ENCODE data around the gene SLC35A4. TPM values are rescaled to one million over a fixed set of nuclear protein-coding genes. Genes with fewer than 3 reads are reported as not detected.

Gene SLC35A4
- total RNA-seq, 2 donors from 2014 or later = 61.6 to 68.9 TPM

GRCh38 chr5:140603734-140604133 lies 39.1 kb downstream of the SLC35A4 start:
- WGBS, 2 experiments (ENCODE audit: insufficient coverage in 1 of 2, insufficient read length in 1 of 2) = 96 to 100% methylated on average over 1 to 2 of the region's 2 CpGs
- Histone ChIP-seq H3K4me1 (ENCODE audit: control insufficient read depth, insufficient read depth, low read length) (no peaks in the 10 kb centered on the region), H3K36me3 (ENCODE audit: control insufficient read depth, insufficient read depth, low read length) (no peaks in the 10 kb centered on the region), H3K27ac (ENCODE audit: low read depth, low read length) (no peak overlapping the region), H3K4me3 (ENCODE audit: low read length) (no peak overlapping the region), H3K9me3 (ENCODE audit: control insufficient read depth, low read length) (peaks cover 13% of the 10 kb centered on the region), H3K9ac (ENCODE audit: extremely low read depth, low read length, poor library complexity, severe bottlenecking) (no peak overlapping the region), H3K27me3 (ENCODE audit: control insufficient read depth, insufficient read depth, low read length, poor library complexity, severe bottlenecking) (no peaks in the 10 kb centered on the region)
- Mint-ChIP-seq H3K36me3 (ENCODE audit: low read depth) (no peaks in the 10 kb centered on the region), H3K27ac (no peak overlapping the region), H3K4me3 (no peak overlapping the region), H3K4me1 (no peaks in the 10 kb centered on the region), H3K9me3 (peaks cover 8% of the 10 kb centered on the region), H3K27me3 (ENCODE audit: insufficient read depth) (peaks cover 7% of the 10 kb centered on the region)
- DNase-seq = no peak
- TF ChIP-seq CTCF (conservative IDR thresholded peaks at IDR 0.05) = no peak

- Mint-ChIP-seq H3K27me3 (ENCODE audit: insufficient read depth) (peaks cover 3% of the 10 kb centered on the region), H3K9me3 (peaks cover 23% of the 10 kb centered on the region), H3K36me3 (ENCODE audit: low read depth) (no peaks in the 10 kb centered on the region), H3K4me1 (no peaks in the 10 kb centered on the region), H3K27ac (no peak overlapping the region), H3K4me3 (no peak overlapping the region)
- H3K4me3 ChIP-seq (ENCODE audit: low read length) = no peak overlapping the region
- no peak overlapping the region for H3K9ac ChIP-seq (ENCODE audit: extremely low read depth, low read length, poor library complexity, severe bottlenecking)
- no peak for DNase-seq
- no peak overlapping the region for H3K27ac ChIP-seq (ENCODE audit: low read depth, low read length)
- TF ChIP-seq CTCF (conservative IDR thresholded peaks at IDR 0.05) = no peak
- H3K9me3 ChIP-seq (ENCODE audit: control insufficient read depth, low read length) = peaks cover 35% of the 10 kb centered on the region
- H3K27me3 ChIP-seq (ENCODE audit: control insufficient read depth, insufficient read depth, low read length, poor library complexity, severe bottlenecking) = no peaks in the 10 kb centered on the region
- H3K4me1 ChIP-seq (ENCODE audit: control insufficient read depth, insufficient read depth, low read length) = no peaks in the 10 kb centered on the region
- H3K36me3 ChIP-seq (ENCODE audit: control insufficient read depth, insufficient read depth, low read length) = no peaks in the 10 kb centered on the region
- WGBS, 2 experiments (ENCODE audit: insufficient coverage in 1 of 2, insufficient read length in 1 of 2) = 94 to 97% methylated on average over 2 to 3 of the region's 3 CpGs
These were observed 41.3 kb downstream of the SLC35A4 start for GRCh38 chr5:140605879-140606278.

DNA sequence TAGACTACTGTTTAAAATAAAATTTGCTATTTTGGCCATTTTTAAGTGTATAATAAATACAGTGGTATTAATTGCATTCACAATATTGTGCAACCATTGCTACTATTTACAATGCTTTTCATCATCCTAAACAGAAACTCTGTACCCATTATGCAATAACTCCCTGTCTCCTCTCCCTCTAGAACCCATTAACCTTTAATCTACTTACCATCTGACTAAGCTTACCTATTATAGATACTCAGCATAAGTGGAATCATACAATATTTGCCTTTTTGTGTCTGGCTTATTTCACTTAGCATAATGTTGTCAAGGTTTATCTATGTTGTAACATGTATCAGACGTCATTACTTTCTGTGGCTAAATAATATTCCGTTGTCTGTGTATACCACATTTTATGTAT lies 42.4 kb downstream of the SLC35A4 start:
- WGBS, 2 experiments (ENCODE audit: insufficient coverage in 1 of 2, insufficient read length in 1 of 2) = 95% methylated on average over 2 of the region's 2 CpGs; no CpG with 5 or more reads in 1 of the 2 experiments
- H3K27ac ChIP-seq (ENCODE audit: low read depth, low read length) = no peak overlapping the region
- H3K36me3 ChIP-seq (ENCODE audit: control insufficient read depth, insufficient read depth, low read length) = no peaks in the 10 kb centered on the region
- no peak for DNase-seq
- Mint-ChIP-seq H3K27ac (no peak overlapping the region), H3K4me1 (no peaks in the 10 kb centered on the region), H3K4me3 (no peak overlapping the region), H3K9me3 (peaks cover 34% of the 10 kb centered on the region), H3K27me3 (ENCODE audit: insufficient read depth) (peaks cover 1% of the 10 kb centered on the region), H3K36me3 (ENCODE audit: low read depth) (no peaks in the 10 kb centered on the region)
- H3K4me1 ChIP-seq (ENCODE audit: control insufficient read depth, insufficient read depth, low read length) = no peaks in the 10 kb centered on the region
- H3K9ac ChIP-seq (ENCODE audit: extremely low read depth, low read length, poor library complexity, severe bottlenecking) = no peak overlapping the region
- no peak for TF ChIP-seq CTCF (conservative IDR thresholded peaks at IDR 0.05)
- peaks cover 46% of the 10 kb centered on the region for H3K9me3 ChIP-seq (ENCODE audit: control insufficient read depth, low read length)
- no peaks in the 10 kb centered on the region for H3K27me3 ChIP-seq (ENCODE audit: control insufficient read depth, insufficient read depth, low read length, poor library complexity, severe bottlenecking)
- H3K4me3 ChIP-seq (ENCODE audit: low read length) = no peak overlapping the region

Measured in endodermal cell (in vitro differentiated cells).